GM13977 (cell line): ENCODE data around the gene RASAL2.

ENCODE experiments used
- DNase-seq: peaks from one replicate; pipeline ENCODE4 v3.0.0; 2012; ENCODE audit warnings: low spot score
- in situ Hi-C: fragments of 300-500 bp; cut with MboI; formaldehyde crosslinking; loops from one replicate; pipeline ENCODE4 v1.12.0; 2022; ENCODE audit warnings: low sequenced_read_pairs, low pct_unique_long_range_greater_than_20kb, mixed read lengths, inconsistent platforms; ENCODE audit not compliant: unreplicated experiment
- TF ChIP-seq, protein P1 (sequence below): IDR thresholded peaks from 2 replicates; pipeline ENCODE4 v1.5.1; 2012; ENCODE audit warnings: mild to moderate bottlenecking, control low read depth; ENCODE audit not compliant: insufficient read depth; ENCODE audit errors: extremely low read depth, missing control alignments

The RASAL2 gene

DNA sequence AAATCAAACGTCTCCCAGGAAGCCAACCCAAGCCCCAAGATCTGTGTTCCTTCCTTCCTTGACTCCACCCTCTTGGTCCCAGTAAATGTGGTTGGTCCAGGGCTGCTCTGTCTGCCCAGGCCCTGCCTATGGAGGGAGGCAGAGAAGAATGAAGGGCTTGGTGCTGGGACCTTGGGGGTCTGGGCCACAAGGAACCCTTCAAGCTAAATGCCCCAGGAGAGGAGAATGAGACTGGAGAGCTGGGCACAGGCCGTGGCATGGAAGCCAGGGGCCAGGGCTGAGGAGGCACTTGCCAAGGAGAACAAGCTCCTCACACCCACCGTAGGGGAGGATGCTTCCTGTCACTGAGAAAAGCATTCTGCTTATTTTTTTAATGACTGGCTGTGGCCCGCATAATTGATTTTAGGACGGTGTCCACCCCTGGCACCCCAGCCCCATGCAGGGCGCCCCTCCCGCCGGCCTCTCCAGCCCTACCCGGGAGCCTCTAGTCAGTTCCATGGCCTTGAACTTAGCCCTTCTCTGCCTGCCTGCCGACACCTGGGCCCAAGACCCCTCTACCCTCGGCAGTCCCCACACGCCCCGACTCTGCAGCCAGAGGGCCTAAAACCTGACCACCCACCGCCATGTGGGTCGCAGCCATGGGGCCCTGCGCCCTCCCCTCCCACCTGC, 402.0 kb downstream of the RASAL2 start:
- TF ChIP-seq, protein P1, sequence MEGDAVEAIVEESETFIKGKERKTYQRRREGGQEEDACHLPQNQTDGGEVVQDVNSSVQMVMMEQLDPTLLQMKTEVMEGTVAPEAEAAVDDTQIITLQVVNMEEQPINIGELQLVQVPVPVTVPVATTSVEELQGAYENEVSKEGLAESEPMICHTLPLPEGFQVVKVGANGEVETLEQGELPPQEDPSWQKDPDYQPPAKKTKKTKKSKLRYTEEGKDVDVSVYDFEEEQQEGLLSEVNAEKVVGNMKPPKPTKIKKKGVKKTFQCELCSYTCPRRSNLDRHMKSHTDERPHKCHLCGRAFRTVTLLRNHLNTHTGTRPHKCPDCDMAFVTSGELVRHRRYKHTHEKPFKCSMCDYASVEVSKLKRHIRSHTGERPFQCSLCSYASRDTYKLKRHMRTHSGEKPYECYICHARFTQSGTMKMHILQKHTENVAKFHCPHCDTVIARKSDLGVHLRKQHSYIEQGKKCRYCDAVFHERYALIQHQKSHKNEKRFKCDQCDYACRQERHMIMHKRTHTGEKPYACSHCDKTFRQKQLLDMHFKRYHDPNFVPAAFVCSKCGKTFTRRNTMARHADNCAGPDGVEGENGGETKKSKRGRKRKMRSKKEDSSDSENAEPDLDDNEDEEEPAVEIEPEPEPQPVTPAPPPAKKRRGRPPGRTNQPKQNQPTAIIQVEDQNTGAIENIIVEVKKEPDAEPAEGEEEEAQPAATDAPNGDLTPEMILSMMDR: no peak
- in situ Hi-C loops: no loop called here
- DNase-seq: no peak

DNA sequence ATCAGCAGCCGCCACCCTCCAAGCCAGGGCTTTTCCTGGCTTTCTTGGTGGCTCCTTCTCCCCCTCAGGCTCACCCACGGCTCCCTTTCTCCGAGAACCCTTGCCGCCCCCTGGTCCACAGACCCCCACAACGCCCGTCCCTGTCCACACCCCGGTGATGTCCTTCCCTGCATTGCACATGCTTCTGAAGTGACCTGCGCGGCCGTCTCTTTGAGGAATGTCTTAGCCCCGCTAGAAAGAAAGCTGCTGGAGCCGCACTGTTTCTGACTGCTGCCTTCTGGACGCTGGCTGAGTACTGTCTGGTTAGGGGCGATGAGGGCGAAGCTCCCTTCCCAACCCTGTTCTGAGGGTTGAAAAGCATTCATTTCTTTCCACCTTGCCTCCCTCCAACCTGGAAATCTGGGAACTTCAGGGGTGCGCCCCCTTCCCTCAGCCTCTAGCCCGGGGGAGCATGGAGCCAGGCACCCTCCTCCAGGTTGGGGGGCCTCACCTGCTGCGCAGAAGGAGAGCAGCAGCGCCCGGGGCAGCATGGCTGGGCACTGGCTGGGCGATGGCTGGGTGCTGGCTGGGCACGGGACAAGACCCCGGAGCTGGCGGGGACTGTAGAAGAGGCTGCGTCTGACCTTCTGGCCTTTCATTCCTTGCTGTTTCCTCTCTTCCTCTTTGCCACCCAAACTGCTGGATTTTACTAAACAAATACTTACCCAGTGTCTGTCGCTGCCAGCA, 402.7 kb downstream of the RASAL2 start, which contains the start of gene CLEC20A:
TSS of gene CLEC20A (minus strand) at position 555 of the 726 bp plus-strand sequence. CDS start at position 530, 25 bp downstream.
- DNase-seq: no peak
- TF ChIP-seq, protein P1: no peak
- in situ Hi-C loops: no loop called here

DNA sequence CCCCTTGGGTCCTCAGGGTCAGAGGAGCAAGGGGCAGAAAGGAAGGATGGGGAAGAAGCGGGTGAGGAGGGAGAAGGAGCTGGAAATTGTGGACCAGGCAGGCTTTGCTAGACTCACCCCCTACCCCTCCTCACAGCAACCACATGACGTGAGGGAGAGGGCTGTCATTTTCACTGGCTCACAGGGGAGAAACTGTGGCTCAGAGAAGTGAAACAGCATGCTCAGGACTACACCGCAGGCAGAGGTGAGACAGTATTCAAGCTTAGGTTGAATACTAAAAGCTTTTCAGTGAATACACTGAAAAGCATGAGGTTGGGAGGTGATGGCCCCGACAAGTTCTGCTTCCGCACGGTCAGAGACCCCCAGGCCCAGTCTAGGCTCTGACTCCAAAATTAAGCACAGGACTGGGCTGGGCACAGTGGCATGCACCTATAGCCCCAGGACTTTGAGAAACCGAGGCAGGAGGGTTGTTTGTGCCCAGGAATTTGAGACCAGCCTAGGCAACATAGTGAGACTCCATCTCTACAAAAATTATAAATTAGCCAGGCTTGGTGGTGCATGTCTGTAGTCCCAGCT, 404.1 kb downstream of the RASAL2 start:
- in situ Hi-C loops: no loop called here
- DNase-seq: no peak
- TF ChIP-seq, protein P1: no peak

DNA sequence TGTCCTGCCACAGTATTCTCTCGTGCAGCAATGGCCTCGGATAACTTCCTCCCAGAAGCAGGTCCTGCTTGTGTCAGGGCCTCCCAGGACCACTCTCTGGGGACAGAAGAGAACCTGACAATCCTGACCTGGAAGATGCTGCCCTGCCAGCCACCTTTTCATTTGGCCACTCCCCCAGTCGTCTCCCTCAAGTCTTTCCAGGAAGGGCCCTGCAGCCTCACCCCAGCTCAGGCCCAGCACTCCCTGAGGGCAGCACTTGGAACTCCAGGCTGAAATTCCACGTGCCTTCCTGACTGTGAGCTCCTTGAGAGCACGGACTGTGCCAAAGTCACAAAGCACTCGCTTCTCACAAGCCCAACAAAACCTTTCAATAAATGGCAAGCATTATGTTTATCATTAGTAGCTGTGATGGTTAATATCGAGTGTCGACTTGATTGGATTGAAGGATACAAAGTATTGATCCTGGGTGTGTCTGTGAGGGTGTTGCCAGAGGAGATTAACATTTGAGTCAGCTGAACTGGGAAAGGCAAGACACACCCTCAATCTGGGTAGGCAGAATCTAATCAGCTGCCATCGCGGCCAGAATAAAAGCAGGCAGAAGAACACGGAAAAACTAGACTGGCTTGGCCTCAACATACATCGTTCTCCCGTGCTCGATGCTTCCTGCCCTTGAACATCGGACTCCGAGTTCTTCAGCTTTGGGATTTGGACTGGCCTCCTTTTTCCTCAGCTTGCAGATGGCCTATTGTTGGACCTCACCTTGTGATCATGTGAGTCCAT, 405.2 kb downstream of the RASAL2 start:
- in situ Hi-C loops: no loop called here
- TF ChIP-seq, protein P1: no peak
- DNase-seq: no peak

DNA sequence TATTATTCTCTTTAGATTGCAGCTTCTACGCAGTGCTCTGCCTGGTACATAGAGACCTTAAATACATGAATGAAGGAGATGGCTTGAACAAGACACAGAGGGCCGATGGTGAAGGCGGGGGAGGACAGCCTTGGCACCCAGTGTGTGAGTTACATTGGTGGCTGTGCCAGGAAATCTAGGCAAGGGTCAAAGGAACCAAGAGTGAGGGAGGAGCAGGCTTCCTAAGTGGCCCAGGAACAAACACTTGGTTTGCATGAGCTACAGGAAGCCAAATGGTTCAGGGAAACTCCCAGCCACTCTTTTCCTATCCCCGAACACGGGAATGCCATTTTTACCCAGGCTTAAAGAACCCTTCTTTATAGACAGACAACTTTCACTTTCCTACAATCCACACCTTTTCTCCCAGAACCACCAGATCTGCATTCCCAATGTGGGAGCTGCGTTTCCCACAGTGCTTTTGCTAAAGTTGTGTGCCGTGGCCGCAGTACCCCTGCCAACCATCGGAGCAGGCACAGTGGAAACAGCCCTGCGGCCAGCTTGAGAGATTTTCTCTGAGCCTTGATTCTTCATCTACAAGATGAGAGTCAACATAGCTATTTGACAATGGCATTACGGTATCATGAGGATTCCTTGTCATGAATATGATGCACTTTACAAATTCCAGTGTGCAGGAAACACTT, 406.3 kb downstream of the RASAL2 start:
- DNase-seq: no peak
- TF ChIP-seq, protein P1: no peak

More for the DNA sequence above, 406.3 kb downstream of the RASAL2 start:
- in situ Hi-C loops: loop anchor here (25.0 kb wide), 1 partner anchor 163 kb away; no protein-coding TSS in a partner anchor
